GM12892 (cell line): ENCODE data around the gene CLK2.

Source experiments
- POLR2A ChIP-seq: IDR thresholded peaks from 2 replicates; pipeline ENCODE4 v1.6.1; 2011; ENCODE audit warnings: low read depth, low read length, control low read depth
- POLR2AphosphoS5 ChIP-seq: IDR thresholded peaks from 2 replicates; pipeline ENCODE4 v1.6.1; 2011; ENCODE audit warnings: low read depth, low read length, control low read depth
- TAF1 ChIP-seq: IDR thresholded peaks from 2 replicates; pipeline ENCODE4 v1.6.1; 2011; ENCODE audit warnings: low read depth, mild to moderate bottlenecking, control low read depth, low read length, borderline replicate concordance

DNA sequence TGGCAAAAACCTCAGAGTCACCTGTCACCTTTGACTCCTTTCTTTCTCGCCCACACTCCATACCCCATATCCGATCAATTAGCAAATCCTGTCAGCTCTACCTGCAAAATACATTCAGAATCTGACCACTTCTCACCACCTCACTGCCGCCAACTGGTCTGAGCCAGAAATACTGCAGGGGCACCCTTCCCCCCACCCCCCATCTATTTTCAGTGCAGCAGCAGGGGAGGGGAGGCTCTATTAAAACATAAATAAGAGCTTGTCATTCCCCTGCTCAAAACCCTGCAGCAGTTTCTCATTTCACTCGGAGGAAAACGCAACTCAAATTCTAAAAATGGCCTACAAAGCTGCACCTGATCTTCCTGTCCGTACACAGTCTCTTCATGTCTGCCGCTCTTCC lies 24.1 kb upstream of the CLK2 start:
- no peak for TF ChIP-seq POLR2A
- no peak for TF ChIP-seq POLR2AphosphoS5
- no peak for TF ChIP-seq TAF1
